ENCODE results near the gene CENPU. TPM values are rescaled to one million over a fixed set of nuclear protein-coding genes. Genes with fewer than 3 reads are reported as not detected.

CENPU gene
- total RNA-seq, 1 experiment from 2014 or later, result 124 TPM

- H3T11ph ChIP-seq (ENCODE audit: low read length), result no peak overlapping the region
- H4K8ac ChIP-seq (replicated peaks; ENCODE audit: insufficient read length, low read depth, low read length), result no peak overlapping the region
- no peak overlapping the region for H2AFZ ChIP-seq (ENCODE audit: low read length)
- H3K27ac Mint-ChIP-seq, result no peak overlapping the region
- H2AK5ac ChIP-seq (ENCODE audit: insufficient read length, low read length), result no peak overlapping the region
- H3K4me2 ChIP-seq (ENCODE audit: insufficient read depth, insufficient read length, low read length), result no peak overlapping the region
- no peak overlapping the region for H2BK15ac ChIP-seq (ENCODE audit: low read depth, low read length)
- H3K27me3 Mint-ChIP-seq (ENCODE audit: low read depth), result no peaks in the 10 kb centered on the region
- DNase-seq, result no peak
- no peak overlapping the region for H3K14ac ChIP-seq (ENCODE audit: insufficient read depth, low read length)
- H2BK5ac ChIP-seq (ENCODE audit: insufficient read length, low read length), result no peak overlapping the region
- H3K36me3 Mint-ChIP-seq (ENCODE audit: insufficient read depth in 1 of 3, low read depth in 3 of 3), result no peaks in the 10 kb centered on the region
- H3K9ac ChIP-seq (ENCODE audit: extremely low read depth, insufficient read length, low read length), result no peak overlapping the region
- H3K79me2 ChIP-seq (ENCODE audit: insufficient read depth, low read length), result no peaks in the 10 kb centered on the region
- H2BK20ac ChIP-seq (ENCODE audit: low read depth, low read length, poor library complexity, severe bottlenecking), result no peak overlapping the region
- H4K5ac ChIP-seq (ENCODE audit: insufficient read length, low read depth, low read length), result no peak overlapping the region
- no peaks in the 10 kb centered on the region for H3K79me1 ChIP-seq (ENCODE audit: insufficient read depth, low read depth, low read length, poor library complexity, severe bottlenecking)
- no CpG with 5 or more reads among the region's 7 CpGs for WGBS (ENCODE audit: extremely low coverage, insufficient read length, low lambda C conversion rate)
- H2BK12ac ChIP-seq (ENCODE audit: insufficient read length, low read depth, low read length), result no peak overlapping the region
- H3K23ac ChIP-seq (ENCODE audit: insufficient read length, low read depth, low read length), result no peak overlapping the region
- H3K4me1 Mint-ChIP-seq, result no peaks in the 10 kb centered on the region
- H3K56ac ChIP-seq (ENCODE audit: insufficient read length, low read depth, low read length), result no peak overlapping the region
- H3K18ac ChIP-seq (ENCODE audit: insufficient read length, low read depth, low read length), result no peak overlapping the region
- H3K9me3 Mint-ChIP-seq, result no peaks in the 10 kb centered on the region
- no peak overlapping the region for H3K4me3 Mint-ChIP-seq
- TF ChIP-seq, protein P1, sequence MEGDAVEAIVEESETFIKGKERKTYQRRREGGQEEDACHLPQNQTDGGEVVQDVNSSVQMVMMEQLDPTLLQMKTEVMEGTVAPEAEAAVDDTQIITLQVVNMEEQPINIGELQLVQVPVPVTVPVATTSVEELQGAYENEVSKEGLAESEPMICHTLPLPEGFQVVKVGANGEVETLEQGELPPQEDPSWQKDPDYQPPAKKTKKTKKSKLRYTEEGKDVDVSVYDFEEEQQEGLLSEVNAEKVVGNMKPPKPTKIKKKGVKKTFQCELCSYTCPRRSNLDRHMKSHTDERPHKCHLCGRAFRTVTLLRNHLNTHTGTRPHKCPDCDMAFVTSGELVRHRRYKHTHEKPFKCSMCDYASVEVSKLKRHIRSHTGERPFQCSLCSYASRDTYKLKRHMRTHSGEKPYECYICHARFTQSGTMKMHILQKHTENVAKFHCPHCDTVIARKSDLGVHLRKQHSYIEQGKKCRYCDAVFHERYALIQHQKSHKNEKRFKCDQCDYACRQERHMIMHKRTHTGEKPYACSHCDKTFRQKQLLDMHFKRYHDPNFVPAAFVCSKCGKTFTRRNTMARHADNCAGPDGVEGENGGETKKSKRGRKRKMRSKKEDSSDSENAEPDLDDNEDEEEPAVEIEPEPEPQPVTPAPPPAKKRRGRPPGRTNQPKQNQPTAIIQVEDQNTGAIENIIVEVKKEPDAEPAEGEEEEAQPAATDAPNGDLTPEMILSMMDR (conservative IDR thresholded peaks at IDR 0.05), result no peak
- no peaks in the 10 kb centered on the region for H4K20me1 ChIP-seq (ENCODE audit: control insufficient read depth, insufficient read depth, insufficient read length)
- no peaks in the 10 kb centered on the region for H3K9me3 ChIP-seq (ENCODE audit: control insufficient read depth, low read depth, low read length)
- no peaks in the 10 kb centered on the region for H3K4me1 ChIP-seq (ENCODE audit: insufficient read depth, low read length)
- no peak overlapping the region for H4K91ac ChIP-seq (ENCODE audit: insufficient read length, low read depth, low read length)
- H2BK120ac ChIP-seq (ENCODE audit: low read depth, low read length, poor library complexity, severe bottlenecking), result no peak overlapping the region
- no peak overlapping the region for H3K27ac ChIP-seq (ENCODE audit: insufficient read length, low read depth, low read length)
- no peaks in the 10 kb centered on the region for H3K27me3 ChIP-seq (ENCODE audit: insufficient read depth, low read length)
- no peaks in the 10 kb centered on the region for H3K23me2 ChIP-seq (ENCODE audit: insufficient read length, low read depth, low read length, poor library complexity, severe bottlenecking)
- no peak overlapping the region for H3K4ac ChIP-seq (ENCODE audit: low read depth, low read length)
Measured at GRCh38 chr4:184769141-184769765, 35.4 kb upstream of the CENPU start.

Measured in H9 (cell line).